Astrocyte (in vitro differentiated cells and primary cell): ENCODE results near the gene MANSC4. TPM values are rescaled to one million over a fixed set of nuclear protein-coding genes. Genes with fewer than 3 reads are reported as not detected.
A peak's percentile ranks its signal among the peaks of the same experiment; 100 is the strongest.

Experiments
- DNase-seq: peaks from one replicate; pipeline ENCODE4 v3.0.0-alpha.2; 2010; ENCODE audit warnings: low read depth
- FAIRE-seq: peaks from 2 replicates; lab custom pipeline; 2011; peaks lifted over from hg19 to GRCh38; lab: Jason Lieb, UNC
- H2AFZ ChIP-seq: 2 replicates; pipeline ENCODE4 v1.6.0; 2012; ENCODE audit warnings: low read depth, low read length, inconsistent platforms
- H3K27ac ChIP-seq: 2 replicates; pipeline ENCODE4 v1.5.1; 2011; ENCODE audit warnings: low read depth, low read length, inconsistent platforms
- H3K27me3 ChIP-seq: 2 replicates; pipeline ENCODE4 v1.6.0; 2011; ENCODE audit warnings: low read length, inconsistent platforms; ENCODE audit not compliant: insufficient read depth
- H3K36me3 ChIP-seq: 2 replicates; pipeline ENCODE4 v1.5.1; 2011; ENCODE audit warnings: low read length, inconsistent platforms; ENCODE audit not compliant: insufficient read depth
- H3K4me1 ChIP-seq: 2 replicates; pipeline ENCODE4 v1.5.1; 2011; ENCODE audit warnings: low read length, inconsistent platforms; ENCODE audit not compliant: insufficient read depth
- H3K4me2 ChIP-seq: 2 replicates; pipeline ENCODE4 v1.6.0; 2012; ENCODE audit warnings: low read length, inconsistent platforms
- H3K4me3 ChIP-seq: 2 replicates; pipeline ENCODE4 v1.5.1; 2011; ENCODE audit warnings: low read depth, mild to moderate bottlenecking, low read length, inconsistent platforms; ENCODE audit not compliant: insufficient read depth
- H3K79me2 ChIP-seq: 2 replicates; pipeline ENCODE4 v1.6.0; 2012; ENCODE audit warnings: mild to moderate bottlenecking, low read length, inconsistent platforms; ENCODE audit not compliant: insufficient read depth
- H3K9ac ChIP-seq: 2 replicates; pipeline ENCODE4 v1.6.0; 2012; ENCODE audit warnings: mild to moderate bottlenecking, low read length, inconsistent platforms
- H3K9me3 ChIP-seq: 2 replicates; pipeline ENCODE4 v1.5.1; 2012; ENCODE audit warnings: low read depth, mild to moderate bottlenecking, low read length, inconsistent platforms; ENCODE audit not compliant: insufficient read depth
- H4K20me1 ChIP-seq: 2 replicates; pipeline ENCODE4 v1.6.0; 2012; ENCODE audit warnings: low read length, inconsistent platforms; ENCODE audit not compliant: insufficient read depth
- H3K27ac Mint-ChIP-seq: one replicate; pipeline ENCODE4 v1.8.0; 2021; ENCODE audit warnings: mild to moderate bottlenecking, mixed read lengths; ENCODE audit not compliant: unreplicated experiment
- H3K27me3 Mint-ChIP-seq: one replicate; pipeline ENCODE4 v1.8.0; 2021; ENCODE audit warnings: low read depth, mixed read lengths; ENCODE audit not compliant: unreplicated experiment
- H3K36me3 Mint-ChIP-seq: one replicate; pipeline ENCODE4 v1.8.0; 2021; ENCODE audit warnings: low read depth, mixed read lengths; ENCODE audit not compliant: unreplicated experiment
- H3K4me1 Mint-ChIP-seq: one replicate; pipeline ENCODE4 v1.8.0; 2021; ENCODE audit warnings: low read depth, mixed read lengths; ENCODE audit not compliant: unreplicated experiment
- H3K4me3 Mint-ChIP-seq: one replicate; pipeline ENCODE4 v1.8.0; 2021; ENCODE audit warnings: mild to moderate bottlenecking, moderate library complexity, mixed read lengths; ENCODE audit not compliant: unreplicated experiment
- H3K9me3 Mint-ChIP-seq: one replicate; pipeline ENCODE4 v1.8.0; 2021; ENCODE audit warnings: mild to moderate bottlenecking, mixed read lengths; ENCODE audit not compliant: unreplicated experiment
- CTCF ChIP-seq: IDR thresholded peaks from 2 replicates; pipeline ENCODE4 v1.5.1; 2011; ENCODE audit warnings: low read depth, mild to moderate bottlenecking, inconsistent platforms, low read length, moderate library complexity; ENCODE audit not compliant: insufficient read depth
- EZH2 ChIP-seq: IDR thresholded peaks from 2 replicates; pipeline ENCODE4 v1.6.1; 2012; ENCODE audit warnings: mild to moderate bottlenecking, low read length, inconsistent platforms; ENCODE audit not compliant: insufficient read depth
- total RNA-seq: library from RNA; stranded (reverse); gene quantifications from 2 replicates; pipeline ENCODE4 v1.2.1, GENCODE V29; 2021

The MANSC4 gene
- total RNA-seq, 1 donor from 2014 or later = not detected

DNA sequence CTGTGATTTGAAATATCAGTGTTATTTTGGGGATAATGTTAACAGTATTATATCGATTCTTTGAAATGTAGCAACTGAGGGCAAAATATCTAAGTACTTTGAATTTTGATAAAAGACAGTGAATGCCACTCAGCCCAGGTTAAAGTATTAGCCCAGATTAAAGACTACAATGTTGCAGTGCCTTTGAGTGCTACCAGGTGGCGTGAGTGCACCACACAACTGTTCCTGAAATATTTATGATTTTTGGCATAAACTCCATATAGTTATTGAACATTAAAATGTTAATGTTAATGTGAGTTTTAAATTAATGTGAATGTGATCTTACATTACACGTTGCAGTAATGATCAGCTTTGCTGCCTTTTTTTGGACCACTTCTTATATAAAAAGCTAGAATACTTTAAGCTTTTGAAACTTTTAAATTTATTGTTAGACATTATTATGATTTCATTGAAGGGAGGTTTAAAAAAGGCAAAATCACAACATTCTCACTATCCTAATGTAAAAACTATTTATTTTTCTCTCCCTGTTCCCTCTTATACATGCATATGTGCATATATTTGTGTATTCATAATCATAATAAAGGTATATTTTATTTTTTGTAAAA, 46.9 kb downstream of the MANSC4 start:
- TF ChIP-seq EZH2 = no peak
- peak; percentile 97 for TF ChIP-seq CTCF
- H3K27ac Mint-ChIP-seq = no peak overlapping the region

GRCh38 chr12:27732281-27732680, 47.8 kb downstream of the MANSC4 start:
- H3K36me3 Mint-ChIP-seq = no peaks in the 10 kb centered on the region
- H3K79me2 ChIP-seq = peaks cover 8% of the 10 kb centered on the region
- H3K36me3 ChIP-seq = peaks cover 18% of the 10 kb centered on the region
- TF ChIP-seq CTCF = peak; percentile 14
- no peak for TF ChIP-seq EZH2
- no peaks in the 10 kb centered on the region for H3K4me1 ChIP-seq
- H3K4me1 Mint-ChIP-seq = no peaks in the 10 kb centered on the region
- no peak overlapping the region for H3K27ac Mint-ChIP-seq
- H3K4me3 Mint-ChIP-seq = no peak overlapping the region
- peaks cover 13% of the 10 kb centered on the region for H4K20me1 ChIP-seq
- H3K27me3 Mint-ChIP-seq = no peaks in the 10 kb centered on the region
- FAIRE-seq (no peak), DNase-seq (no peak)
- H3K4me3 ChIP-seq = no peak overlapping the region
- H3K9me3 ChIP-seq = no peaks in the 10 kb centered on the region
- no peak overlapping the region for H3K27ac ChIP-seq
- H3K4me2 ChIP-seq = no peak overlapping the region
- H3K9ac ChIP-seq = no peak overlapping the region
- H3K27me3 ChIP-seq = no peaks in the 10 kb centered on the region
- no peaks in the 10 kb centered on the region for H3K9me3 Mint-ChIP-seq
- no peak overlapping the region for H2AFZ ChIP-seq

More for the DNA sequence above, 46.9 kb downstream of the MANSC4 start:
- FAIRE-seq = no peak
- no peaks in the 10 kb centered on the region for H3K36me3 Mint-ChIP-seq
- peak; percentile 9 for DNase-seq
- H3K4me3 Mint-ChIP-seq = no peak overlapping the region
- peaks cover 13% of the 10 kb centered on the region for H4K20me1 ChIP-seq
- H3K9me3 Mint-ChIP-seq = no peaks in the 10 kb centered on the region
- no peaks in the 10 kb centered on the region for H3K27me3 ChIP-seq
- H3K27ac ChIP-seq = no peak overlapping the region
- peaks cover 8% of the 10 kb centered on the region for H3K79me2 ChIP-seq
- no peaks in the 10 kb centered on the region for H3K4me1 Mint-ChIP-seq
- H3K36me3 ChIP-seq = peaks cover 23% of the 10 kb centered on the region
- no peak overlapping the region for H3K4me3 ChIP-seq
- H3K9me3 ChIP-seq = no peaks in the 10 kb centered on the region
- no peak overlapping the region for H3K9ac ChIP-seq
- H3K27me3 Mint-ChIP-seq = no peaks in the 10 kb centered on the region
- H2AFZ ChIP-seq = no peak overlapping the region
- H3K4me1 ChIP-seq = no peaks in the 10 kb centered on the region
- no peak overlapping the region for H3K4me2 ChIP-seq

DNA sequence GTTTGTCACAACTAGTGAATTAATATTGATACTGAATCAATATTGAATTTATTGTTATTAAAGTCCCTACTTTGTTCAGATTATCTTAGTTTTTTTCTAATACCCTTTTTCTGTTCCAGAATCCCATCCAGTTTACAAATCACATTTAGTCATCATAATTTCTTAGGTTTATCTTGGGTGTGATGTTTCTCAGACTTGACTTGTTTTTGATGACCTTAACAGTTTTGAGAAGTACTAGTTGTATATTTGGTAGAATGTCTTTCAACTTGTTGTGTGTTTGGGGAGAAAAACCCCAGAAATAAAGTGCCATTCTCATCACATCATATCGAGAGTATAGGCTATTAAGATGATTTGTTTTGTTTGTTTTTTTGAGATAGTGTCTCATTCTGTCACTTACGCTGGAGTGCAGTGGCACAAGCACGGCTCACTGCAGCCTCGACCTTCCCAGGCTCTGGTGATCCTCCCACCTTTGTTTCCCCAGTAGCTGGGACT, 49.9 kb downstream of the MANSC4 start:
- Histone ChIP-seq H3K4me3 (no peak overlapping the region), H3K4me1 (no peaks in the 10 kb centered on the region), H3K79me2 (peaks cover 14% of the 10 kb centered on the region), H3K27ac (no peak overlapping the region), H3K9ac (no peak overlapping the region), H3K27me3 (no peaks in the 10 kb centered on the region), H4K20me1 (peaks cover 13% of the 10 kb centered on the region), H3K4me2 (no peak overlapping the region), H2AFZ (no peak overlapping the region), H3K36me3 (peaks cover 23% of the 10 kb centered on the region), H3K9me3 (no peaks in the 10 kb centered on the region)
- Mint-ChIP-seq H3K27ac (no peak overlapping the region), H3K27me3 (no peaks in the 10 kb centered on the region), H3K36me3 (peaks cover 4% of the 10 kb centered on the region), H3K9me3 (no peaks in the 10 kb centered on the region), H3K4me3 (no peak overlapping the region), H3K4me1 (no peaks in the 10 kb centered on the region)
- no peak for FAIRE-seq
- TF ChIP-seq CTCF (no peak), EZH2 (no peak)
- DNase-seq = no peak
